HG03060 (cell line): ENCODE data around the gene LMNTD2.

Experiments used
- ATAC-seq: cut with Tn5 transposase; IDR thresholded peaks from one replicate; pipeline ENCODE4 v1.9.1; 2021; ENCODE audit warnings: low read depth, moderate number of reproducible peaks; ENCODE audit not compliant: unreplicated experiment

Gene LMNTD2, protein sequence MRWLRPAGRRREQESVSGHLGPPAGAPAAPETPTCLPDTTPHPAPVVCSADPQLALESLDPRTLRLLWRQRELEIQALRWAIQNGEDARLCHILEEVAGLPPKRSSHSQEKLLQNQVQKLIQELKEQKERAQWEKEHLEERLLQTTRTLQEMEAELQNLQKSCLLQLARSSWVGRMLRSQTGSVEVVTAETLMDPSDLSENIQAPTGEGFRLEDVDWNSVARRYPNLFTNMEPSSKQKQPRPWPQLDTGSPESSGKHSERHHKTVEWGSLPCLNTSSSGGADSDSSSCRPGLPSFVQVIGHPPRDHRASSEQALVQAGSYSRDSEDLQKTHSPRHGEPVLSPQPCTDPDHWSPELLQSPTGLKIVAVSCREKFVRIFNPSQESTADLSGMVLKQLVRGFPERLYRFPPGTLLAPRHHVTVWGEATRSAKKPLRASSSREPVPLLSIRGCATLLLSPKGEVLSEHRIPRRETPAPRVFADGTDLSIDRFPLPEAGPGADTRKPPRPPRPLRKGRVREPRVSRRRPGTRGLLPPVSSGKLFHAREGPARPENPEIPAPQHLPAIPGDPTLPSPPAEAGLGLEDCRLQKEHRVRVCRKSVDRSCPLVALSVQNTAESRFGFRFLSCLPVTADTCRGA

GRCh38 chr11:560305-561147 is at the start of gene LMNTD2, which contains the start of gene RASSF7:
Gene LMNTD2 (minus strand): TSS chr11:560738. CDS start chr11:560716, 22 bp downstream.
Gene RASSF7 (plus strand): TSS chr11:560970. CDS start chr11:561769, 799 bp downstream.
- no peak for ATAC-seq

- no peak for ATAC-seq
Measured at GRCh38 chr11:609341-609811, 48.8 kb upstream of the LMNTD2 start.

- no peak for ATAC-seq
Measured at GRCh38 chr11:608791-609251, 48.3 kb upstream of the LMNTD2 start.

- ATAC-seq = no peak
Measured at GRCh38 chr11:607971-608659, 47.6 kb upstream of the LMNTD2 start.

DNA sequence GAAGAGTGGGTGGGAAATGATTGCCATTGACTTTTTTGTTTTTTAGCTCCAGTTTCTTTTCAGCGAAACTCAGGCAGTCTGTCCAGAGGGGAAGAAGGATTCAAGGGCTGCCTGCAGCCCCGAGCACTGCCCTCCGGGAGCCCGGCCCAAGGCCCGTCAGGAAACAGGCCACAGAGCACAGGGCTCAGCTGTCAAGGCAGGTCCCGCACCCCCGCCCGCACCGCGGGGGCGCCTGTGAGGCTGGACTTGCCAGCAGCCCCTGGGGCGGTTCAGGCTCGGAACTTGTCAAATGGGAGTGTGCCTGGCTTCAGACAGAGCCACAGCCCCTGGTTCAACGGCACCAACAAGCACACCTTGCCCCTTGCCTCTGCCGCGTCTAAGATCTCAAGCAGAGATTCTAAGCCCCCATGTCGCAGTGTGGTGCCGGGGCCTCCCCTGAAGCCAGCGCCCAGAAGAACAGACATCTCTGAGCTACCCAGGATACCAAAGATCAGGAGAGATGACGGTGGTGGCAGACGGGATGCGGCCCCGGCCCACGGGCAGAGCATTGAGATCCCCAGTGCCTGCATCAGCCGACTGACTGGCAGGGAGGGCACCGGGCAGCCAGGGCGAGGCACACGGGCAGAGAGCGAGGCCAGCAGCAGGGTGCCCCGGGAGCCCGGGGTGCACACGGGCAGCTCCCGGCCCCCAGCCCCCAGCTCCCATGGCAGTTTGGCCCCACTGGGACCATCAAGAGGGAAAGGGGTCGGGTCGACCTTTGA is 46.7 kb upstream of the LMNTD2 start:
- no peak for ATAC-seq

- ATAC-seq = no peak
Measured at GRCh38 chr11:606245-606644, 45.7 kb upstream of the LMNTD2 start.

GRCh38 chr11:605286-606129 is 45.0 kb upstream of the LMNTD2 start:
- no peak for ATAC-seq

- no peak for ATAC-seq
Measured at GRCh38 chr11:603154-603553, 42.6 kb upstream of the LMNTD2 start.

- ATAC-seq = no peak
Measured at GRCh38 chr11:601573-602245, 41.2 kb upstream of the LMNTD2 start.

DNA sequence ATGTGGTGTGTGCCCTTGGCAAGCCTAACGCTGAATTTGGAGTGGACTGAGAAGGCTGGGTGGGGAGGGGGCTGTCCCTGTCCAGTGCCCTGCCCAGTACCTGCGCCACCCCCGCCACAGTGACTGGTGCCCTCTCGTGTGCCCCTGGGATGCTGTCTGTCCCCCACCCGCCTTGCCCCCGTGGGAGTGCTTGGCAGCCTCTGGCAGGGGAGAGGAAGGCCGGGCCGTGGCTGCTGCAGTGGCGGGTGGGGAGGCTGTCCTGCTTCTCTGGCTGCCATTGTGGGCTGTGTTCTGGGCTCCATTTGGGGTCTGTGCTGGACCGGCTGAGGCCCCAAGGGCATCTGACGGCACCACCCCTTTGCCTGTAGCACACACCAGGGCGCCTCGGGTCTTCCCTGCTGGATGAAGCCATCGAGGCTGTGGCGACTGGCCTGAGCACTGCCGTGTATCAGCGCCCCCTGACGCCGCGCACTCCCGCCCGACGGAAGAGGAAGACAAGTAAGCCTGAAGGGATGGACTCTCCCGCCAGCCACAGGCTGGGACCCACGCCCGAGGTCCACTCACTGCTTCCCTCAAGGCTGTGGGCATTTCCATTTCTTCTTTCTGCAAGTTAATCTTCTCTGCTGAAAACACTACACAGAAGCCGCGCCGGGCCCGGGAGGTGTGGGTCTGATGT is 37.6 kb upstream of the LMNTD2 start:
- ATAC-seq = no peak

DNA sequence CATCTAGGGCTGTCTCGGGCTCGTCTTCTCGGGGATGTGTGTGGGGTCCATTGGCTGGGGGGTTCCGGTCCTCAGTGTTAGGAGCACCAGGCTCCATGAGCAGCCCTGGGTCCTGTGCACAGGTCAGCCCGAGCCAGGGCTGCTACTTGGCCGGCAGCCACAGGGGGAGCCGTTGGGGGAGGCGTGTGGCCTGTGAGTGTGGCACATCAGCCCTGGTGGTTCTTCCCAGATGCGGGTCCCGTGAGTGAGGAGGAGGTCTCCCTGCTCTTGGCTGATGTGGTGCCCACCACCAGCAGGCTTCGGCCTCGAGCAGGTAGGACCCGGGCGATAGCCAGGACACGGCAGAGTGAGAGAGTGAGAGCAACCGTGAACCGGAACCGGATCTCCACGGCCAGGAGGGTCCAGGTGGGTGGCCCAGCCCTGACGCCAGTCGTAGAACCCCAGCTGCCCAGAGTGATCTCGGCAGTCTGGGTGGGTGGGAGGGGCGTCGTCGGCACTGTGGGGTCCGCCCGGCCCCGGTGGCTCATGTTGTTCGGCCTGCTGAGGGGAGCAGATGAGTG is 36.7 kb upstream of the LMNTD2 start:
- no peak for ATAC-seq

GRCh38 chr11:596374-596773 is 35.8 kb upstream of the LMNTD2 start:
- no peak for ATAC-seq

GRCh38 chr11:595400-595799 is 34.9 kb upstream of the LMNTD2 start:
- ATAC-seq = no peak

DNA sequence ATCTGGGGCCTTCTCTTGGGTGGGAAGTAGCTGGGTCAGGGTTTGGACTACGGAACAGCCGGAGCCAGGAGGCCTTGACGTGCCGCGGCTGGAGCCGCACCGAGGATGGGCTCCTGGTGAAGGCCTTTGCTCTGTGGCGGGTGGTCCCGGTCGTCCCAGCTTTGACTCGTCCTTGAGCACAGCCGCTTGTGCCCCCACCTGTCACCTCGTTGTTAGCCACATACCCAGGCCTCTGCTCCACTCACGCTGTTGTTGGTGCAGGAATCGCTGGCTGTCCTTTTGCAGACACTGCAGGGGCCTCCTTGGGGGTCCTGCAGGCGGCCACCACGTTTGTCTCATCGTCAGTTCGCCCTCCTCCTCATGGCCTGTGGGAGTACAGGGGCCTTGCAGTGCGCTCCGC is 32.8 kb upstream of the LMNTD2 start:
- ATAC-seq = no peak

DNA sequence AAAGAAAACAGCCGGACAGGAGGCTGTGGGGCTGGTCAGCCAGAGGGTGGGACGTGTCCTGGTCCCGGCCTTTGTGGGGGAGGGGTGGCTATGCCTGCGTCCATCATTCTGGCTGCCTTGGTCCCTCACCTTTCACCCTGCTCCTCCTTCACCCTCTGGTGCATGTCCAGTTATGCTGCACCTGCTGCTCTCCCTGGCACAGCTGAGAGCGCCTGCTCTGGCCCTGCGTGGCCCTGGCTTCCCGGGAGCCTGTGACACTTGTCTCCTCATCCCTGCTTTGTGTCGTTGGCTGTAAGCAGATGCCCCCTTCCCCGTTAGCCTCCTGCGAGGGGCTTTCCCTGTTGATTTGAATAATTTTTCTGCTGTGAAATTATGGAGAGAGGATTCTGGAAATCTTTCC is 32.4 kb upstream of the LMNTD2 start:
- ATAC-seq = no peak

DNA sequence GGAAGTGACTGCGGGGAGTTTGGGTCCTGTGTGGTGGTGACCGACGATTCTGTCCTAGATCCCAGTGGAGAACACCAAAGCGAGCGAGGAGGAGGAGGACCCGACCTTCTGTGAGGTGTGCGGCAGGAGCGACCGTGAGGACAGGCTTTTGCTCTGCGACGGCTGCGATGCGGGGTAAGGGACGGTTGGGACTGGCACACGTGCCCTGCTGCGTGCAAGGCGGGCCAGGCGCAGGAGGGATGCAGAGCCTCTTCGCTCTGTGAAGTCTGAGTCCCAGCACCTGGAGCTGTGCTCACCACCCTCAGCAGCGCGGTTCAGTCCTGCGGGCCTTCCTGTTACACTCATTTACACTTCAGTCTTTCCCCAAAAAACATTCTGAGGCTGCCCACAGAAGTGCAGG is 32.0 kb upstream of the LMNTD2 start:
- ATAC-seq = no peak

DNA sequence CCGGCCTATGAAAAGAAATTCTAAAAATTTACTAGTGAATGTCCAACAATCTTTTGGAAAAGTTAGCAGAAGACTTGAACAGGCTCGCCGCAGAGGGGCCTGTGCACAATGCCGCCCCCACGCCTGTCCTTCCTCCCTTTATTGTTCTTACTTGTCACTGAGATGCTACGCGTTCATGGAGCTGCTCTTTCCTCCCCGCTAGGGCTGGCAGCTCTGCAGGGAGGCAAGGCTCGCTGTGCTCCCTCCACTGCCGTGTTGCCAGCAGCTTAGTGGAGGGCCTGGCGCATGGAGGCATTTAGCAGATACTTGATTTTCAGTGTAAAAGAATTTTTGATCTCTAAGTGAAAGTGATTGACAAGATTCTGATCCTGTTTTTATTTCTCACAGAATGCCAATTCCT is 30.5 kb upstream of the LMNTD2 start:
- ATAC-seq = no peak
